Measurements from ENCODE around the gene FAM131A. TPM values are rescaled to one million over a fixed set of nuclear protein-coding genes. Genes with fewer than 3 reads are reported as not detected.
A peak's percentile ranks its signal among the peaks of the same experiment; 100 is the strongest.

The FAM131A gene
- total RNA-seq, 6 experiments from 2014 or later = 2.4 to 6.5 (median 3.1) TPM

DNA sequence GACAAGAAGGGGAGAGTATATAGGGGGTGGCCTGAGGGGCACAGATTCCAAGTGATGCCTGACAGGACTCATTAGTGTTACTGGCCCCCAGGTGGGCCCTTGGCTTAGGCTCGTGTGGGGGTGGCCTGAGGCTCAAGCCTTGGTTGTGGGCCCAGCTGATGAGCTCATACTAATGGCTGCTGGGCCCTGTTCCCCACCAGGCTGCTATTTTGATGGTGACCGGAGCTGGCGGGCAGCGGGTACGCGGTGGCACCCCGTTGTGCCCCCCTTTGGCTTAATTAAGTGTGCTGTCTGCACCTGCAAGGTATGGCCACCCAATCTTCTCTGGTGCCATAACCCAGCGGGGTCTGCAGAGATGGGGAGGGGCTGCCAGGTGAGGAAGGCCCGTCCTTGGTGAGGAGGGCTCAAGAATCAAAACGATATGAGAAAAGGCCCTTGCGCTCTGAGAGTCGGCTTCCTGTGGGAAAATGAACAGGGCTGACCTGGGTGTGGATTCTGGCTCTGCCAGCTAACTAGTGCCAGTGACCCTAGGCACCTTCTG lies 49.8 kb downstream of the FAM131A start:
- TF ChIP-seq POLR2A (IDR thresholded peaks at IDR 0.05) = no peak
- TF ChIP-seq, protein P1, sequence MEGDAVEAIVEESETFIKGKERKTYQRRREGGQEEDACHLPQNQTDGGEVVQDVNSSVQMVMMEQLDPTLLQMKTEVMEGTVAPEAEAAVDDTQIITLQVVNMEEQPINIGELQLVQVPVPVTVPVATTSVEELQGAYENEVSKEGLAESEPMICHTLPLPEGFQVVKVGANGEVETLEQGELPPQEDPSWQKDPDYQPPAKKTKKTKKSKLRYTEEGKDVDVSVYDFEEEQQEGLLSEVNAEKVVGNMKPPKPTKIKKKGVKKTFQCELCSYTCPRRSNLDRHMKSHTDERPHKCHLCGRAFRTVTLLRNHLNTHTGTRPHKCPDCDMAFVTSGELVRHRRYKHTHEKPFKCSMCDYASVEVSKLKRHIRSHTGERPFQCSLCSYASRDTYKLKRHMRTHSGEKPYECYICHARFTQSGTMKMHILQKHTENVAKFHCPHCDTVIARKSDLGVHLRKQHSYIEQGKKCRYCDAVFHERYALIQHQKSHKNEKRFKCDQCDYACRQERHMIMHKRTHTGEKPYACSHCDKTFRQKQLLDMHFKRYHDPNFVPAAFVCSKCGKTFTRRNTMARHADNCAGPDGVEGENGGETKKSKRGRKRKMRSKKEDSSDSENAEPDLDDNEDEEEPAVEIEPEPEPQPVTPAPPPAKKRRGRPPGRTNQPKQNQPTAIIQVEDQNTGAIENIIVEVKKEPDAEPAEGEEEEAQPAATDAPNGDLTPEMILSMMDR (IDR thresholded peaks at IDR 0.05) = no peak
- 100% methylated on average over 5 of the region's 12 CpGs for WGBS (ENCODE audit: insufficient coverage, low coverage, low lambda C conversion rate, missing lambda C conversion rate)
- Histone ChIP-seq H3K4me3 (no peak overlapping the region), H3K27me3 (no peaks in the 10 kb centered on the region), H3K4me1 (no peaks in the 10 kb centered on the region), H3K9me3 (no peaks in the 10 kb centered on the region), H3K36me3 (peaks cover 0 to 25% (median 3%) of the 10 kb centered on the region in 4 donors), H3K27ac (no peak overlapping the region)
- DNase-seq = peak in 1 of 3 donors; percentile 31
- no peak for ATAC-seq
- intact Hi-C loops (cut with DNase I) = no loop called here

DNA sequence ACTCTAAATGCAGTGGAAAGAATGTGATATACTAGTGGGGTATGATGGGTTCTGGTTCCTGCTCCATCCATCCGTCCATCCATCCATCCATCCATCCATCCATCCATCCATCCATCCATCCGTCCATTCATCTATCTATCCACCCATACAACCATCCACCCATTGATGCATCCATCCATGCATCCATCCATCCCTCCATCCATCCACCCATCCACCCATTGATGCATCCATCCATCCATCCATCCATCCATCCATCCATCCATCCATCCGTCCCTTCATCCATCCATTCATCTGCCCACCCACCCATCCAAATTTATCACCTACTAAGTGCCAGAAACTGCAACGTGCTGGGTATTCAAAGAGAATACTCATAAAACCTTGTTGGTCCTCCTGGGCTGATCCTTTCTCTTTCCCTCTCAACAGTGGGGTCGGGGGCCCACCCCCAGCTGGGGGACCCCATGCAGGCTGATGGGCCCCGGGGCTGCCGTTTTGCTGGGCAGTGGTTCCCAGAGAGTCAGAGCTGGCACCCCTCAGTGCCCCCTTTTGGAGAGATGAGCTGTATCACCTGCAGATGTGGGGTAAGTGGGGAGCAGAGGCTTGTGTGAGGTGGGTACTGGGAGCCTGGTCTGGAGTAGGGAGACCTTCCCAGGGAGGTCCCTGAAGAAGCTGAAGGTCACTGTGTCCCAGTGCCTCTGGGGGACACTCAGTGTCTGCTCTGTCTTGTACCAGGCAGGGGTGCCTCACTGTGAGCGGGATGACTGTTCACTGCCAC lies 51.0 kb downstream of the FAM131A start:
- 64% methylated on average over 6 of the region's 8 CpGs for WGBS (ENCODE audit: insufficient coverage, low coverage, low lambda C conversion rate, missing lambda C conversion rate)
- H3K36me3 ChIP-seq = peaks cover 0 to 25% (median 3%) of the 10 kb centered on the region in 4 donors
- no peak overlapping the region for H3K4me3 ChIP-seq
- no peaks in the 10 kb centered on the region for H3K9me3 ChIP-seq
- intact Hi-C loops (cut with DNase I) = no loop called here
- H3K4me1 ChIP-seq = no peaks in the 10 kb centered on the region
- H3K27ac ChIP-seq = no peak overlapping the region
- peak in 1 of 3 donors; percentile 15 for DNase-seq
- TF ChIP-seq, protein P1 (IDR thresholded peaks at IDR 0.05) = no peak
- no peaks in the 10 kb centered on the region for H3K27me3 ChIP-seq
- ATAC-seq = no peak

DNA sequence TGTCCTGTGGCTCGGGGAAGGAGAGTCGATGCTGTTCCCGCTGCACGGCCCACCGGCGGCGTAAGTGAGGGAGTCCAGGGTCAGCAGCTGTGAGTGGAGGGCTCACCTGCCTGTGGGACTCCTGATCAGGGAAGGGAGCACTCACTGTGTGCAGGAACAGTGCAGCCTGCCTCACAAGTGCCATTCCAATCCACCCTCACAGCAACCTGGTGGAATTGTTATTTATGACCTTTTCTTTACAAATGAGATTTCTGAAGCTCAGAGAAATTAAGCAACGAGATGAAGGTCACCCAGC lies 51.5 kb downstream of the FAM131A start:
- H3K4me1 ChIP-seq = no peaks in the 10 kb centered on the region
- DNase-seq (peak in 1 of 3 donors; percentile 42), ATAC-seq (no peak)
- no peak overlapping the region for H3K4me3 ChIP-seq
- no peak overlapping the region for H3K27ac ChIP-seq
- intact Hi-C loops (cut with DNase I) = no loop called here
- TF ChIP-seq, protein P1 (IDR thresholded peaks at IDR 0.05) = no peak
- TF ChIP-seq POLR2A (IDR thresholded peaks at IDR 0.05) = no peak
- H3K36me3 ChIP-seq = peaks cover 0 to 25% (median 3%) of the 10 kb centered on the region in 4 donors
- 50% methylated on average over 1 of the region's 8 CpGs for WGBS (ENCODE audit: insufficient coverage, low coverage, low lambda C conversion rate, missing lambda C conversion rate)
- no peaks in the 10 kb centered on the region for H3K27me3 ChIP-seq
- H3K9me3 ChIP-seq = no peaks in the 10 kb centered on the region

DNA sequence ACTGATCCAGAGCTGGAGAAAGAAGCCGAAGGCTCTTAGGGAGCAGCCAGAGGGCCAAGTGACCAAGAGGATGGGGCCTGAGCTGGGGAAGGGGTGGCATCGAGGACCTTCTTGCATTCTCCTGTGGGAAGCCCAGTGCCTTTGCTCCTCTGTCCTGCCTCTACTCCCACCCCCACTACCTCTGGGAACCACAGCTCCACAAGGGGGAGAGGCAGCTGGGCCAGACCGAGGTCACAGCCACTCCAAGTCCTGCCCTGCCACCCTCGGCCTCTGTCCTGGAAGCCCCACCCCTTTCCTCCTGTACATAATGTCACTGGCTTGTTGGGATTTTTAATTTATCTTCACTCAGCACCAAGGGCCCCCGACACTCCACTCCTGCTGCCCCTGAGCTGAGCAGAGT lies 52.0 kb downstream of the FAM131A start:
- DNase-seq (peak in 1 of 3 donors; percentile 35), ATAC-seq (peak in 1 of 4 donors; percentile 7)
- Histone ChIP-seq H3K36me3 (peaks cover 0 to 23% (median 3%) of the 10 kb centered on the region in 4 donors), H3K9me3 (no peaks in the 10 kb centered on the region), H3K27ac (no peak overlapping the region), H3K4me3 (no peak overlapping the region), H3K4me1 (no peaks in the 10 kb centered on the region), H3K27me3 (no peaks in the 10 kb centered on the region)
- WGBS (ENCODE audit: insufficient coverage, low coverage, low lambda C conversion rate, missing lambda C conversion rate) = 72% methylated on average over 5 of the region's 5 CpGs
- intact Hi-C loops (cut with DNase I) = no loop called here
- TF ChIP-seq, protein P1 (IDR thresholded peaks at IDR 0.05) = no peak
- no peak for TF ChIP-seq POLR2A (IDR thresholded peaks at IDR 0.05)

Data from right lobe of liver (tissue), 6 donors.